H1 (cell line): ENCODE data around the gene SPATA31D4. TPM values are rescaled to one million over a fixed set of nuclear protein-coding genes. Genes with fewer than 3 reads are reported as not detected.

ENCODE experiments used
- CBX8 ChIP-seq: fragments of 300-800, 300-1000 bp; sonication (generic); IDR thresholded peaks from 2 replicates; pipeline ENCODE4 v1.7.1; 2016; ENCODE audit warnings: low read depth, low read length, borderline replicate concordance
- EZH2 ChIP-seq: fragments of 200-600 bp; sonication (generic); IDR thresholded peaks from 2 replicates; pipeline ENCODE4 v1.7.1; 2012; ENCODE audit warnings: low read depth, mild to moderate bottlenecking, moderate library complexity, low read length, inconsistent platforms; ENCODE audit not compliant: severe bottlenecking
- KDM4A ChIP-seq: IDR thresholded peaks from one replicate; pipeline ENCODE4 v1.7.1; 2012; ENCODE audit warnings: low read depth, mild to moderate bottlenecking, moderate library complexity, low read length, inconsistent platforms; ENCODE audit not compliant: severe bottlenecking
- TCF12 ChIP-seq: IDR thresholded peaks from 2 replicates; pipeline ENCODE4 v1.6.1; 2011; ENCODE audit warnings: low read depth, mild to moderate bottlenecking, low read length
- polyA plus RNA-seq, 7 experiments: library from polyadenylated mRNA; depleted of rRNA in 3 of 7; stranded (reverse) in 5 of 7; unstranded in 2 of 7; fragments of >200 nt in 5 of 7; fragments of 200-250 nt in 2 of 7; gene quantifications; 1 replicate in 5 of 7; 2 replicates in 1 of 7; 4 replicates in 1 of 7; pipeline versions ENCODE4 v1.2.1 to v1.2.3, GENCODE V29; 2011 to 2013; ENCODE audit warnings: missing spikeins in 2 of 7, mixed read lengths in 2 of 7
- total RNA-seq: library from RNA; stranded (reverse); fragmentation: NEBNext Ultra II Directional; extraction: Animal tissue kit (Norgen Biotek cat#: 25700); gene quantifications from 2 replicates; pipeline ENCODE4 v1.2.1, GENCODE V29; 2021
- TF ChIP-seq, protein P1 (sequence below): IDR thresholded peaks from 2 replicates; pipeline ENCODE4 v1.6.1; 2011; ENCODE audit warnings: low read length, improper control_type of control experiment

SPATA31D4 gene
- total and polyA plus RNA-seq, 2 of the 8 experiments (the other 6 are each of a cell fraction or from before 2014, with no cell fraction given), result not detected

DNA sequence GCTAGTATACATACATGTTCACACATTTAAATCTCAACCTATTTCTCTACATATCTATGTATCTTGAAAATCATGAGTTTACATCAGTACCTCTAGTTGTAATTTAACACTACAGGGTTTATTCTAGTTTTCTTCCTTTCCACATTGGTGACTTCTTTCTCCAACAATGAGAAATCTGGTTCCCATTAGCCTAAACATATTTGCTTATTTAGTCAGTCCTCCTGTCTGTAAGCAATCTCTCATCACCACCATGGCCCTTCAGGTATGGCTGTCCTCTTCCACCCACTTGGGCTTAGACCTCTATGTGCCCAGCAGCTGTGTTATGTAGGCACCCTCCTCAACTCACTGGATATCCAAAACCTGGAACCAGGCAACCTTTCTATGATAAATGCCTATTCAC is 52.3 kb downstream of the SPATA31D4 start (continued):
- TF ChIP-seq KDM4A (no peak), TCF12 (no peak), CBX8 (no peak), EZH2 (no peak)
- TF ChIP-seq, protein P1, sequence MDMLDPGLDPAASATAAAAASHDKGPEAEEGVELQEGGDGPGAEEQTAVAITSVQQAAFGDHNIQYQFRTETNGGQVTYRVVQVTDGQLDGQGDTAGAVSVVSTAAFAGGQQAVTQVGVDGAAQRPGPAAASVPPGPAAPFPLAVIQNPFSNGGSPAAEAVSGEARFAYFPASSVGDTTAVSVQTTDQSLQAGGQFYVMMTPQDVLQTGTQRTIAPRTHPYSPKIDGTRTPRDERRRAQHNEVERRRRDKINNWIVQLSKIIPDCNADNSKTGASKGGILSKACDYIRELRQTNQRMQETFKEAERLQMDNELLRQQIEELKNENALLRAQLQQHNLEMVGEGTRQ, result no peak
